Thyroid gland (tissue), 4 donors: ENCODE data around the gene PCDHB4. TPM values are rescaled to one million over a fixed set of nuclear protein-coding genes. Genes with fewer than 3 reads are reported as not detected.

Experiments
- DNase-seq, 2 donors: peaks; one replicate each; pipeline ENCODE4 v3.0.0-alpha.2; 2019
- H3K27ac ChIP-seq, 3 donors: fragments of 200-600 bp; sonication (generic); 1 replicate in 2 of 3; 2 replicates in 1 of 3; pipeline ENCODE4 v1.5.1; 2016 to 2019; ENCODE audit warnings: mild to moderate bottlenecking in 1 of 3, moderate library complexity in 1 of 3
- H3K27me3 ChIP-seq: fragments of 200-600 bp; sonication (generic); one replicate; pipeline ENCODE4 v1.5.1; 2019
- H3K36me3 ChIP-seq, 2 donors: fragments of 200-600 bp; sonication (generic); one replicate each; pipeline ENCODE4 v1.5.1; 2016 to 2019
- H3K4me1 ChIP-seq, 2 donors: fragments of 200-600 bp; sonication (generic); one replicate each; pipeline ENCODE4 v1.5.1; 2017 to 2019
- H3K4me3 ChIP-seq, 3 donors: fragments of 200-600 bp; sonication (generic); replicated peaks in 1 of 3; 1 replicate in 2 of 3; 2 replicates in 1 of 3; pipeline ENCODE4 v1.5.1; 2016; ENCODE audit warnings: mild to moderate bottlenecking in 1 of 3
- H3K9me3 ChIP-seq: fragments of 200-600 bp; sonication (generic); one replicate; pipeline ENCODE4 v1.5.1; 2017
- CTCF ChIP-seq, 6 experiments: fragments of 200-600 bp in 3 of 6; fragments of 450-650 bp in 3 of 6; sonication (generic) in 3 of 6; IDR thresholded peaks; one replicate each; pipeline ENCODE4 v1.5.1; 2016 to 2019; ENCODE audit warnings: antibody characterized with exemption in 6 of 6, mild to moderate bottlenecking in 2 of 6, inconsistent platforms in 1 of 6, moderate library complexity in 1 of 6
- POLR2A ChIP-seq, 2 donors: fragments of 450-650 bp; IDR thresholded peaks; one replicate each; pipeline ENCODE4 v1.6.1; 2017; ENCODE audit warnings: antibody characterized with exemption in 2 of 2, mild to moderate bottlenecking in 2 of 2, moderate library complexity in 1 of 2
- WGBS, 2 donors: methylation state at CpG; one replicate each; pipeline ENCODE4 v1.1.5; 2017; 5-methylcytosine and 5-hydroxymethylcytosine counted together
- intact Hi-C: fragments of 100-400 bp; cut with DNase I; formaldehyde crosslinking; loops from one replicate; pipeline ENCODE4 v1.15.1; 2023
- total RNA-seq, 4 donors: library from RNA; depleted of rRNA; stranded (reverse); fragments of >200 nt; gene quantifications; one replicate each; pipeline ENCODE4 v1.2.3, GENCODE V29; 2016

Gene PCDHB4
- total RNA-seq = 1 to 10 TPM; 2.0 to 8.7 (median 3.5) TPM

GRCh38 chr5:141121563-141121962, at the start of gene PCDHB4:
TSS of gene PCDHB4 (plus strand) at chr5:141121818. CDS start at chr5:141121999, 181 bp downstream.
- Histone ChIP-seq H3K9me3 (no peaks in the 10 kb centered on the region), H3K27ac (no peak within 1 kb of the TSS), H3K27me3 (peaks cover 4% of the 10 kb centered on the region), H3K36me3 (no peaks in the 10 kb centered on the region), H3K4me3 (no peak within 1 kb of the TSS), H3K4me1 (no peaks in the 10 kb centered on the region)
- intact Hi-C loops = no loop called here
- WGBS, 2 donors = 13 to 21% methylated on average over 16 of the region's 16 CpGs
- TF ChIP-seq CTCF (IDR thresholded peaks at IDR 0.05) (peak in 2 of 6 experiments; percentile 7 to 17), POLR2A (IDR thresholded peaks at IDR 0.05) (no peak)
- DNase-seq = peak in 1 of 2 donors; percentile 15

- Histone ChIP-seq H3K9me3 (no peaks in the 10 kb centered on the region), H3K27me3 (no peaks in the 10 kb centered on the region), H3K27ac (no peak overlapping the region), H3K36me3 (no peaks in the 10 kb centered on the region), H3K4me3 (no peak overlapping the region), H3K4me1 (no peaks in the 10 kb centered on the region)
- intact Hi-C loops = no loop called here
- TF ChIP-seq CTCF (IDR thresholded peaks at IDR 0.05) = no peak
- TF ChIP-seq POLR2A (IDR thresholded peaks at IDR 0.05) = no peak
- peak in 1 of 2 donors; percentile 7 for DNase-seq
- WGBS, 2 donors = 36 to 41% methylated on average over 17 of the region's 17 CpGs
These were observed 43.8 kb upstream of the PCDHB4 start for GRCh38 chr5:141077826-141078225.

GRCh38 chr5:141082228-141082627, 39.4 kb upstream of the PCDHB4 start:
- no peak for TF ChIP-seq CTCF (IDR thresholded peaks at IDR 0.05)
- TF ChIP-seq POLR2A (IDR thresholded peaks at IDR 0.05) = no peak
- H3K27ac ChIP-seq = no peak overlapping the region
- intact Hi-C loops = no loop called here
- no peaks in the 10 kb centered on the region for H3K36me3 ChIP-seq
- no peaks in the 10 kb centered on the region for H3K9me3 ChIP-seq
- H3K27me3 ChIP-seq = no peaks in the 10 kb centered on the region
- no peaks in the 10 kb centered on the region for H3K4me1 ChIP-seq
- H3K4me3 ChIP-seq = no peak overlapping the region
- no peak for DNase-seq

- DNase-seq = peak; percentile 44 to 63
- peak overlapping the region; percentile 18 to 61 (median 48) for H3K27ac ChIP-seq
- intact Hi-C loops = no loop called here
These were observed 37.1 kb upstream of the PCDHB4 start for GRCh38 chr5:141084487-141084989.

More at GRCh38 chr5:141084487-141084989, 37.1 kb upstream of the PCDHB4 start:
- H3K36me3 ChIP-seq = no peaks in the 10 kb centered on the region
- peak in 4 of 6 experiments; percentile 46 to 73 (median 58) for TF ChIP-seq CTCF (IDR thresholded peaks at IDR 0.05)
- peak in 1 of 2 donors; percentile 22 for TF ChIP-seq POLR2A (IDR thresholded peaks at IDR 0.05)
- H3K4me3 ChIP-seq = peak overlapping the region in 1 of 3 donors; percentile 15
- no peaks in the 10 kb centered on the region for H3K9me3 ChIP-seq
- 12% methylated on average over 21 of the region's 21 CpGs for WGBS, 2 donors
- H3K27me3 ChIP-seq = no peaks in the 10 kb centered on the region
- no peaks in the 10 kb centered on the region for H3K4me1 ChIP-seq
